ENCODE measurements around the gene RUFY1. TPM values are rescaled to one million over a fixed set of nuclear protein-coding genes. Genes with fewer than 3 reads are reported as not detected.

Gene RUFY1
- total and polyA plus RNA-seq, 9 of the 15 experiments (the other 6 are each of a cell fraction or from before 2014, with no cell fraction given): 5.0 to 41.7 (median 29.6) TPM

DNA sequence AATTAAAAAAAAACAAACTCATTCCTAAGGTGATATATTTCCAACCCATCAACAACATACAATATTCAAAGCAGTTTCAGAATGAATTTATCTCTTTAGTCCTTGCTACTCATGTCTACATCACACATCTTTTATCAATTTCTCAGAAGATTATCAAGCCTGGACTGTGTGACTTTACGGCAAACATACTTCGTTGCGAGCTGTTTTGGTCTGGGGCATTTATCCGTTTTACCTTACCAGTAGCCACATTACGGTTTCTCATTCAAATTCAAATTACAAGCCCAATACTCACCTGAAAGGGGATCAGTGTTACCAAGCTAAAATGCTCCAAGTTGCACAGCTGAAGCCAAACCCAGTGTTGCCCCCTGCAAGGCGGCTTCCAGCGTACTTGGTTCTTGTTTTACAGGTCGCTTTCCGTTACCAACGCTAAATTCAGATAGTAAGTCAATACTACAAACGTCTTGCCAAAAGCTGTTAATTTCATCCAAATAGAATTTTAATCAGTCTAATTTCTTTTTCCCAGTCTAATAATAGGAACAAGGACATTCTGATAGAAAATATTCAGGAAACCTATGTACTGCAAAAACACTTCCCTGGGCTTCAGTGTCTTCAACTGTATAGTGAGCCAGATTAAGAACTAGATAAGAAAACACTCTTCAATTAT is 71.3 kb downstream of the RUFY1 start:
- in situ Hi-C loops (cut with MboI): no loop called here
- Histone ChIP-seq H4K20me1 (replicated peaks; ENCODE audit: control insufficient read depth, insufficient read depth, low read length) (peaks cover 55% of the 10 kb centered on the region), H3K4me2 (ENCODE audit: insufficient read depth, low read length) (peak overlapping the region; percentile 85), H3K4me3 (peak overlapping the region; percentile 95), H3K79me2 (ENCODE audit: control insufficient read depth, insufficient read depth, low read length) (peaks cover 78% of the 10 kb centered on the region), H3K9me3 (replicated peaks; ENCODE audit: control insufficient read depth, insufficient read depth, low read depth, low read length) (no peaks in the 10 kb centered on the region), H2AFZ (ENCODE audit: low read depth, low read length) (no peak overlapping the region), H3K4me1 (replicated peaks in 1 of 2; ENCODE audit: control insufficient read depth in 2 of 2, insufficient read depth in 2 of 2, low read length in 2 of 2) (peaks cover 20 to 43% of the 10 kb centered on the region in 2 experiments), H3K27me3 (ENCODE audit: control insufficient read depth in 2 of 2, insufficient read depth in 2 of 2, low read length in 2 of 2) (no peaks in the 10 kb centered on the region), H3K9ac (ENCODE audit: insufficient read depth in 1 of 2, low read depth in 2 of 2, low read length in 2 of 2) (peak overlapping the region; percentile 62 to 83), H3K9me1 (ENCODE audit: control insufficient read depth, insufficient read depth, low read length) (no peaks in the 10 kb centered on the region), H3K36me3 (ENCODE audit: control insufficient read depth, insufficient read depth, low read length) (peaks cover 59% of the 10 kb centered on the region), H3K27ac (ENCODE audit: extremely low read depth, low read depth, low read length) (peak overlapping the region; percentile 35)
- WGBS (ENCODE audit: insufficient coverage, low coverage, missing lambda C conversion rate): under 1% methylated on average over 11 of the region's 11 CpGs
- FAIRE-seq (no peak), ATAC-seq (no peak), DNase-seq (ENCODE audit: extremely low read depth in 1 of 4, low spot score in 3 of 4) (no peak)
- TSS peak; percentile 38 for BruUV-seq (replicated peaks)
- CTCF ChIA-PET (ENCODE audit: low intra/inter-chr PET ratio): no interaction called here
- POLR2A ChIA-PET: interaction anchor here (0.6 to 6.6 kb wide), 11 partner anchors 9 to 270 kb away, joined by 3 to 181 read pairs (median 3); partner anchors contain the start of gene CBY3
- intact Hi-C loops (cut with micrococcal nuclease): loop anchor here (2.0 to 5.0 kb wide), 3 partner anchors 69 to 201 kb away; partner anchors contain the start of genes CANX, RUFY1 and SQSTM1
- TF ChIP-seq RBM14 (IDR thresholded peaks at IDR 0.05; ENCODE audit: borderline replicate concordance, insufficient read depth, low read depth, low read length): no peak
- peak; percentile 70 for TF ChIP-seq RBM39 (optimal IDR thresholded peaks at IDR 0.05; ENCODE audit: low read depth, low read length)
- TF ChIP-seq ZNF431 (CRISPR knock-in tag; IDR thresholded peaks at IDR 0.05): no peak
- no peak for TF ChIP-seq RAD51 (IDR thresholded peaks at IDR 0.05; ENCODE audit: borderline replicate concordance, low read depth)
- no peak for TF ChIP-seq TBP (optimal IDR thresholded peaks at IDR 0.05; ENCODE audit: low read depth, low read length)
- TF ChIP-seq, protein P1, sequence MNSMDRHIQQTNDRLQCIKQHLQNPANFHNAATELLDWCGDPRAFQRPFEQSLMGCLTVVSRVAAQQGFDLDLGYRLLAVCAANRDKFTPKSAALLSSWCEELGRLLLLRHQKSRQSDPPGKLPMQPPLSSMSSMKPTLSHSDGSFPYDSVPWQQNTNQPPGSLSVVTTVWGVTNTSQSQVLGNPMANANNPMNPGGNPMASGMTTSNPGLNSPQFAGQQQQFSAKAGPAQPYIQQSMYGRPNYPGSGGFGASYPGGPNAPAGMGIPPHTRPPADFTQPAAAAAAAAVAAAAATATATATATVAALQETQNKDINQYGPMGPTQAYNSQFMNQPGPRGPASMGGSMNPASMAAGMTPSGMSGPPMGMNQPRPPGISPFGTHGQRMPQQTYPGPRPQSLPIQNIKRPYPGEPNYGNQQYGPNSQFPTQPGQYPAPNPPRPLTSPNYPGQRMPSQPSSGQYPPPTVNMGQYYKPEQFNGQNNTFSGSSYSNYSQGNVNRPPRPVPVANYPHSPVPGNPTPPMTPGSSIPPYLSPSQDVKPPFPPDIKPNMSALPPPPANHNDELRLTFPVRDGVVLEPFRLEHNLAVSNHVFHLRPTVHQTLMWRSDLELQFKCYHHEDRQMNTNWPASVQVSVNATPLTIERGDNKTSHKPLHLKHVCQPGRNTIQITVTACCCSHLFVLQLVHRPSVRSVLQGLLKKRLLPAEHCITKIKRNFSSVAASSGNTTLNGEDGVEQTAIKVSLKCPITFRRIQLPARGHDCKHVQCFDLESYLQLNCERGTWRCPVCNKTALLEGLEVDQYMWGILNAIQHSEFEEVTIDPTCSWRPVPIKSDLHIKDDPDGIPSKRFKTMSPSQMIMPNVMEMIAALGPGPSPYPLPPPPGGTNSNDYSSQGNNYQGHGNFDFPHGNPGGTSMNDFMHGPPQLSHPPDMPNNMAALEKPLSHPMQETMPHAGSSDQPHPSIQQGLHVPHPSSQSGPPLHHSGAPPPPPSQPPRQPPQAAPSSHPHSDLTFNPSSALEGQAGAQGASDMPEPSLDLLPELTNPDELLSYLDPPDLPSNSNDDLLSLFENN (IDR thresholded peaks at IDR 0.05; ENCODE audit: low read depth in 2 of 2, low read length in 2 of 2): no peak
- TF ChIP-seq CHD1 (IDR thresholded peaks at IDR 0.05; ENCODE audit: low read length): peak; percentile 72
- peak; percentile 30; the same call in 1 of the 2 replicates for TF ChIP-seq RBFOX2 (IDR thresholded peaks at IDR 0.05; ENCODE audit: low read depth, low read length)
- no peak for TF ChIP-seq ZKSCAN3 (CRISPR knock-in tag; IDR thresholded peaks at IDR 0.05)
- no peak for TF ChIP-seq ATF1 (CRISPR knock-in tag; IDR thresholded peaks at IDR 0.05)
- no peak for TF ChIP-seq ATF1 (tag; IDR thresholded peaks at IDR 0.05)
- TF ChIP-seq GABPA (tag; conservative IDR thresholded peaks at IDR 0.05; ENCODE audit: low read depth): no peak
- peak; percentile 57 for TF ChIP-seq SNRNP70 (optimal IDR thresholded peaks at IDR 0.05; ENCODE audit: low read depth, low read length)
- TF ChIP-seq POLR2H (tag; IDR thresholded peaks at IDR 0.05; ENCODE audit: low read depth): peak; percentile 33; the same call in 1 of the 2 replicates
- peak; percentile 37 for TF ChIP-seq POLR2B (IDR thresholded peaks at IDR 0.05; ENCODE audit: low read depth, partially characterized antibody)
- TF ChIP-seq, protein P2, sequence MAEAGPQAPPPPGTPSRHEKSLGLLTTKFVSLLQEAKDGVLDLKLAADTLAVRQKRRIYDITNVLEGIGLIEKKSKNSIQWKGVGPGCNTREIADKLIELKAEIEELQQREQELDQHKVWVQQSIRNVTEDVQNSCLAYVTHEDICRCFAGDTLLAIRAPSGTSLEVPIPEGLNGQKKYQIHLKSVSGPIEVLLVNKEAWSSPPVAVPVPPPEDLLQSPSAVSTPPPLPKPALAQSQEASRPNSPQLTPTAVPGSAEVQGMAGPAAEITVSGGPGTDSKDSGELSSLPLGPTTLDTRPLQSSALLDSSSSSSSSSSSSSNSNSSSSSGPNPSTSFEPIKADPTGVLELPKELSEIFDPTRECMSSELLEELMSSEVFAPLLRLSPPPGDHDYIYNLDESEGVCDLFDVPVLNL (CRISPR knock-in tag; IDR thresholded peaks at IDR 0.05; ENCODE audit: low read depth): no peak
